Liver (tissue), 9 donors: ENCODE data around the gene CYP1A2. TPM values are rescaled to one million over a fixed set of nuclear protein-coding genes. Genes with fewer than 3 reads are reported as not detected.

Experiments
- DNase-seq: peaks from one replicate; pipeline ENCODE4 v3.0.0-alpha.2; 2017; ENCODE audit warnings: low spot score
- H3K27ac ChIP-seq, 2 donors: one replicate each; pipeline ENCODE4 v1.7.0; 2013; ENCODE audit warnings: inconsistent platforms in 2 of 2, low read length in 2 of 2, control low read depth in 1 of 2, low read depth in 1 of 2, mild to moderate bottlenecking in 1 of 2
- H3K27me3 ChIP-seq, 4 donors: one replicate each; pipeline versions ENCODE4 v1.6.1 to v1.7.0; 2013; ENCODE audit warnings: low read length in 3 of 4, inconsistent platforms in 1 of 4, mild to moderate bottlenecking in 1 of 4, moderate library complexity in 1 of 4; ENCODE audit not compliant: control insufficient read depth in 4 of 4, insufficient read depth in 4 of 4
- H3K36me3 ChIP-seq, 4 donors: one replicate each; pipeline versions ENCODE4 v1.6.1 to v1.7.0; 2013; ENCODE audit warnings: low read length in 3 of 4, mild to moderate bottlenecking in 3 of 4, low read depth in 1 of 4, moderate library complexity in 1 of 4; ENCODE audit not compliant: control insufficient read depth in 4 of 4, insufficient read depth in 3 of 4
- H3K4me1 ChIP-seq, 4 donors: one replicate each; pipeline versions ENCODE4 v1.6.1 to v1.7.0; 2013; ENCODE audit warnings: low read length in 3 of 4, mild to moderate bottlenecking in 3 of 4, moderate library complexity in 1 of 4; ENCODE audit not compliant: control insufficient read depth in 4 of 4, insufficient read depth in 4 of 4
- H3K4me3 ChIP-seq, 3 donors: one replicate each; pipeline versions ENCODE4 v1.6.1 to v1.7.0; 2013; ENCODE audit warnings: low read length in 3 of 3, control low read depth in 1 of 3, low read depth in 1 of 3, mild to moderate bottlenecking in 1 of 3
- H3K9ac ChIP-seq, 2 donors: one replicate each; pipeline ENCODE4 v1.7.0; 2013; ENCODE audit warnings: low read length in 2 of 2, mild to moderate bottlenecking in 2 of 2, moderate library complexity in 2 of 2, control low read depth in 1 of 2, low read depth in 1 of 2
- H3K9me3 ChIP-seq, 4 donors: one replicate each; pipeline versions ENCODE4 v1.6.1 to v1.7.0; 2013; ENCODE audit warnings: low read length in 3 of 4; ENCODE audit not compliant: control insufficient read depth in 4 of 4
- EGR1 ChIP-seq, 2 donors: IDR thresholded peaks; 2 replicates each; pipeline ENCODE4 v1.6.1; 2016 to 2018; ENCODE audit warnings: antibody characterized with exemption in 2 of 2, low read depth in 2 of 2
- FOXA1 ChIP-seq: IDR thresholded peaks from 2 replicates; pipeline ENCODE4 v1.6.1; 2016; ENCODE audit warnings: antibody characterized with exemption
- FOXA2 ChIP-seq: IDR thresholded peaks from 2 replicates; pipeline ENCODE4 v1.6.1; 2016; ENCODE audit warnings: antibody characterized with exemption
- GABPA ChIP-seq, 2 donors: IDR thresholded peaks in 1 of 2; conservative IDR thresholded peaks in 1 of 2; 2 replicates each; pipeline ENCODE4 v1.6.1; 2016; ENCODE audit warnings: antibody characterized with exemption in 2 of 2, mild to moderate bottlenecking in 1 of 2, moderate library complexity in 1 of 2
- HNF4A ChIP-seq, 2 donors: conservative IDR thresholded peaks; 2 replicates each; pipeline ENCODE4 v1.6.1; 2016; ENCODE audit warnings: antibody characterized with exemption in 2 of 2, mild to moderate bottlenecking in 2 of 2
- HNF4G ChIP-seq: IDR thresholded peaks from 2 replicates; pipeline ENCODE4 v1.6.1; 2016; ENCODE audit warnings: antibody characterized with exemption
- NR2F2 ChIP-seq: IDR thresholded peaks from 2 replicates; pipeline ENCODE4 v1.6.1; 2016; ENCODE audit warnings: antibody characterized with exemption
- RAD21 ChIP-seq, 2 donors: IDR thresholded peaks; 2 replicates each; pipeline ENCODE4 v1.6.1; 2016; ENCODE audit warnings: antibody characterized with exemption in 2 of 2, mild to moderate bottlenecking in 2 of 2
- RXRA ChIP-seq, 2 donors: IDR thresholded peaks; 2 replicates each; pipeline ENCODE4 v1.6.1; 2017 to 2018; ENCODE audit warnings: antibody characterized with exemption in 2 of 2, mild to moderate bottlenecking in 1 of 2
- SP1 ChIP-seq: IDR thresholded peaks from 2 replicates; pipeline ENCODE4 v1.6.1; 2018; ENCODE audit warnings: antibody characterized with exemption, mild to moderate bottlenecking
- YY1 ChIP-seq: IDR thresholded peaks from 2 replicates; pipeline ENCODE4 v1.6.1; 2016; ENCODE audit warnings: antibody characterized with exemption, mild to moderate bottlenecking
- WGBS: extraction: QIAGEN DNeasy Blood & Tissue Kit; methylation state at CpG from one replicate; pipeline ENCODE4 v1.1.7; 2013; 5-methylcytosine and 5-hydroxymethylcytosine counted together
- polyA plus RNA-seq, 2 donors: library from polyadenylated mRNA; stranded (reverse) in 1 of 2; unstranded in 1 of 2; fragments of 200-250 nt in 1 of 2; fragments of >200 nt in 1 of 2; fragmentation: Nextera tagmentation in 1 of 2; extraction: Ambion mirVana in 1 of 2; gene quantifications; one replicate each; pipeline versions ENCODE4 v1.2.1 to v1.2.3, GENCODE V29; 2013 to 2015
- total RNA-seq, 2 donors: library from RNA; depleted of rRNA; stranded (reverse); fragments of >200 nt; gene quantifications; one replicate each; pipeline ENCODE4 v1.2.3, GENCODE V29; 2014
- TF ChIP-seq, protein P1 (sequence below): IDR thresholded peaks from 2 replicates; pipeline ENCODE4 v1.6.1; 2016; ENCODE audit warnings: antibody characterized with exemption
- TF ChIP-seq, protein P2 (sequence below): IDR thresholded peaks from 2 replicates; pipeline ENCODE4 v1.6.1; 2016; ENCODE audit warnings: antibody characterized with exemption
- TF ChIP-seq, protein P3 (sequence below): IDR thresholded peaks from 2 replicates; pipeline ENCODE4 v1.6.1; 2016; ENCODE audit warnings: antibody characterized with exemption
- TF ChIP-seq, protein P4 (sequence below): fragments of 150-350 bp; IDR thresholded peaks from 2 replicates; pipeline ENCODE4 v1.5.1; 2017; ENCODE audit warnings: improper control_type of control experiment, low read depth, low read length; ENCODE audit not compliant: missing input control
- TF ChIP-seq, protein P5 (sequence below): IDR thresholded peaks from 2 replicates; pipeline ENCODE4 v1.6.1; 2016; ENCODE audit warnings: antibody characterized with exemption, mild to moderate bottlenecking
- donor health status: healthy.
- donor health status: healthy.
- donor health status: healthy.
- donor health status: healthy.
- donor health status: healthy.

The CYP1A2 gene
- total and polyA plus RNA-seq, 4 donors: 21.8 to 32.5 (median 31.7) TPM; not detected in 1

DNA sequence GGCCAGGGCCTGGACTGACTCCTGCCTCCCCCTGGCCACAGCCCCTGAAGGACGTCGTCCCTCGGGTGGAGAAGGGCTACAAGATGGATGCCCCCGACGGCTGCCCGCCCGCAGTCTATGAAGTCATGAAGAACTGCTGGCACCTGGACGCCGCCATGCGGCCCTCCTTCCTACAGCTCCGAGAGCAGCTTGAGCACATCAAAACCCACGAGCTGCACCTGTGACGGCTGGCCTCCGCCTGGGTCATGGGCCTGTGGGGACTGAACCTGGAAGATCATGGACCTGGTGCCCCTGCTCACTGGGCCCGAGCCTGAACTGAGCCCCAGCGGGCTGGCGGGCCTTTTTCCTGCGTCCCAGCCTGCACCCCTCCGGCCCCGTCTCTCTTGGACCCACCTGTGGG, 53.6 kb downstream of the CYP1A2 start:
- Histone ChIP-seq H3K9ac (no peak overlapping the region), H3K4me1 (peaks cover 17 to 35% (median 31%) of the 10 kb centered on the region in 4 donors), H3K4me3 (no peak overlapping the region), H3K9me3 (no peaks in the 10 kb centered on the region), H3K27ac (no peak overlapping the region), H3K27me3 (no peaks in the 10 kb centered on the region), H3K36me3 (peaks cover 8 to 39% (median 27%) of the 10 kb centered on the region in 4 donors)
- DNase-seq: no peak
- no peak for TF ChIP-seq YY1
- TF ChIP-seq HNF4A (conservative IDR thresholded peaks at IDR 0.05): no peak
- TF ChIP-seq RXRA (IDR thresholded peaks at IDR 0.05): no peak
- no peak for TF ChIP-seq NR2F2
- TF ChIP-seq, protein P1, sequence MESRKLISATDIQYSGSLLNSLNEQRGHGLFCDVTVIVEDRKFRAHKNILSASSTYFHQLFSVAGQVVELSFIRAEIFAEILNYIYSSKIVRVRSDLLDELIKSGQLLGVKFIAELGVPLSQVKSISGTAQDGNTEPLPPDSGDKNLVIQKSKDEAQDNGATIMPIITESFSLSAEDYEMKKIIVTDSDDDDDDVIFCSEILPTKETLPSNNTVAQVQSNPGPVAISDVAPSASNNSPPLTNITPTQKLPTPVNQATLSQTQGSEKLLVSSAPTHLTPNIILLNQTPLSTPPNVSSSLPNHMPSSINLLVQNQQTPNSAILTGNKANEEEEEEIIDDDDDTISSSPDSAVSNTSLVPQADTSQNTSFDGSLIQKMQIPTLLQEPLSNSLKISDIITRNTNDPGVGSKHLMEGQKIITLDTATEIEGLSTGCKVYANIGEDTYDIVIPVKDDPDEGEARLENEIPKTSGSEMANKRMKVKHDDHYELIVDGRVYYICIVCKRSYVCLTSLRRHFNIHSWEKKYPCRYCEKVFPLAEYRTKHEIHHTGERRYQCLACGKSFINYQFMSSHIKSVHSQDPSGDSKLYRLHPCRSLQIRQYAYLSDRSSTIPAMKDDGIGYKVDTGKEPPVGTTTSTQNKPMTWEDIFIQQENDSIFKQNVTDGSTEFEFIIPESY: no peak
- no peak for TF ChIP-seq FOXA1
- TF ChIP-seq RAD21 (IDR thresholded peaks at IDR 0.05): no peak
- TF ChIP-seq, protein P2, sequence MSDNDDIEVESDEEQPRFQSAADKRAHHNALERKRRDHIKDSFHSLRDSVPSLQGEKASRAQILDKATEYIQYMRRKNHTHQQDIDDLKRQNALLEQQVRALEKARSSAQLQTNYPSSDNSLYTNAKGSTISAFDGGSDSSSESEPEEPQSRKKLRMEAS: no peak
- TF ChIP-seq, protein P3, sequence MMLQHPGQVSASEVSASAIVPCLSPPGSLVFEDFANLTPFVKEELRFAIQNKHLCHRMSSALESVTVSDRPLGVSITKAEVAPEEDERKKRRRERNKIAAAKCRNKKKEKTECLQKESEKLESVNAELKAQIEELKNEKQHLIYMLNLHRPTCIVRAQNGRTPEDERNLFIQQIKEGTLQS: no peak
- no peak for TF ChIP-seq FOXA2
- TF ChIP-seq GABPA (IDR thresholded peaks at IDR 0.05 in 1 of 2, conservative IDR thresholded peaks at IDR 0.05 in 1 of 2): no peak
- no peak for TF ChIP-seq SP1
- no peak for TF ChIP-seq HNF4G
- 95% methylated on average over 20 of the region's 20 CpGs for WGBS

DNA sequence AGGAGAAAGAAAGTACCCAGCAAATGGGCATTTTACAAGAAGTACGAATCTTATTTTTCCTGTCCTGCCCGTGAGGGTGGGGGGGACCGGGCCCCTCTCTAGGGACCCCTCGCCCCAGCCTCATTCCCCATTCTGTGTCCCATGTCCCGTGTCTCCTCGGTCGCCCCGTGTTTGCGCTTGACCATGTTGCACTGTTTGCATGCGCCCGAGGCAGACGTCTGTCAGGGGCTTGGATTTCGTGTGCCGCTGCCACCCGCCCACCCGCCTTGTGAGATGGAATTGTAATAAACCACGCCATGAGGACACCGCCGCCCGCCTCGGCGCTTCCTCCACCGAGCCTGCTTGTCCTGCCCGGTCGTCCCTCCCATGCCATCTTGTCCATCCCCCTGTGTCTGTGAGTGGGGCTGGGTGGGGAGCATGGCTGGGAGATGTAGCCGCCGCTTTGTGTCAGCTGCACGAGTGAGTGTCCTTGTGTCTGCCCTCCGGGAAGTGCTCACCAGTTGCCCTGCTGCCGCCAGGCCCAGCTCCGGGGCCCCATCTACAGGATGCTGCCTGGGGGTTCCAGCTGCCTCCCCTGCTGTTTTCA, 54.3 kb downstream of the CYP1A2 start:
- peaks cover 14 to 32% (median 25%) of the 10 kb centered on the region in 4 donors for H3K4me1 ChIP-seq
- H3K27me3 ChIP-seq: no peaks in the 10 kb centered on the region
- WGBS: 93% methylated on average over 31 of the region's 31 CpGs
- TF ChIP-seq HNF4A (conservative IDR thresholded peaks at IDR 0.05): no peak
- no peak overlapping the region for H3K27ac ChIP-seq
- no peak overlapping the region for H3K4me3 ChIP-seq
- no peaks in the 10 kb centered on the region for H3K9me3 ChIP-seq
- H3K36me3 ChIP-seq: peaks cover 8 to 39% (median 27%) of the 10 kb centered on the region in 4 donors
- H3K9ac ChIP-seq: no peak overlapping the region
- DNase-seq: no peak

DNA sequence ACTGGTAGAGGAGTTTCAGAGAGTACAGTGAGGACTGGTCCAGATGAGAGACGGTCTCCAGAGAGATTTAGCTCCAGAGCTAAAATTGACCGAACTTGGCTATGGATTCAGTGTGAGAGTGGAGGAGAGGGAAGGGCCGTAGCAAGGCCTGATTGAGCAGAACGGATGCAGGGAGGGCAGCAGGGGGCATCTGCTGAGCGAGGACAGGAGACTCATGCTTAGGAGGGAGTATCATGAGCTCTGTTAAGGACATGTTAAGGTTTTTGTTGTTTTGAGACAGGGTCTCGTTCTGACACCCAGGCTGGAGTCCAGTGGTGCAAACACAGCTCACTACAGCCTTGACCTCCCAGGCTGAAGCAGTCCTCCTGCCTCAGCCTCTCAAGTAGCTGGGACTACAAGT, 56.3 kb downstream of the CYP1A2 start:
- WGBS: 87% methylated on average over 6 of the region's 6 CpGs
- H3K4me3 ChIP-seq: no peak overlapping the region
- H3K9me3 ChIP-seq: no peaks in the 10 kb centered on the region
- no peak overlapping the region for H3K9ac ChIP-seq
- TF ChIP-seq, protein P4, sequence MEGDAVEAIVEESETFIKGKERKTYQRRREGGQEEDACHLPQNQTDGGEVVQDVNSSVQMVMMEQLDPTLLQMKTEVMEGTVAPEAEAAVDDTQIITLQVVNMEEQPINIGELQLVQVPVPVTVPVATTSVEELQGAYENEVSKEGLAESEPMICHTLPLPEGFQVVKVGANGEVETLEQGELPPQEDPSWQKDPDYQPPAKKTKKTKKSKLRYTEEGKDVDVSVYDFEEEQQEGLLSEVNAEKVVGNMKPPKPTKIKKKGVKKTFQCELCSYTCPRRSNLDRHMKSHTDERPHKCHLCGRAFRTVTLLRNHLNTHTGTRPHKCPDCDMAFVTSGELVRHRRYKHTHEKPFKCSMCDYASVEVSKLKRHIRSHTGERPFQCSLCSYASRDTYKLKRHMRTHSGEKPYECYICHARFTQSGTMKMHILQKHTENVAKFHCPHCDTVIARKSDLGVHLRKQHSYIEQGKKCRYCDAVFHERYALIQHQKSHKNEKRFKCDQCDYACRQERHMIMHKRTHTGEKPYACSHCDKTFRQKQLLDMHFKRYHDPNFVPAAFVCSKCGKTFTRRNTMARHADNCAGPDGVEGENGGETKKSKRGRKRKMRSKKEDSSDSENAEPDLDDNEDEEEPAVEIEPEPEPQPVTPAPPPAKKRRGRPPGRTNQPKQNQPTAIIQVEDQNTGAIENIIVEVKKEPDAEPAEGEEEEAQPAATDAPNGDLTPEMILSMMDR: no peak
- no peak for TF ChIP-seq HNF4A (conservative IDR thresholded peaks at IDR 0.05)
- TF ChIP-seq, protein P2: no peak
- TF ChIP-seq, protein P1: no peak
- no peak for TF ChIP-seq EGR1 (IDR thresholded peaks at IDR 0.05; ENCODE audit: low read depth in 2 of 2)
- no peak for TF ChIP-seq FOXA2
- no peak for TF ChIP-seq YY1
- no peak for TF ChIP-seq RAD21 (IDR thresholded peaks at IDR 0.05)
- TF ChIP-seq, protein P5, sequence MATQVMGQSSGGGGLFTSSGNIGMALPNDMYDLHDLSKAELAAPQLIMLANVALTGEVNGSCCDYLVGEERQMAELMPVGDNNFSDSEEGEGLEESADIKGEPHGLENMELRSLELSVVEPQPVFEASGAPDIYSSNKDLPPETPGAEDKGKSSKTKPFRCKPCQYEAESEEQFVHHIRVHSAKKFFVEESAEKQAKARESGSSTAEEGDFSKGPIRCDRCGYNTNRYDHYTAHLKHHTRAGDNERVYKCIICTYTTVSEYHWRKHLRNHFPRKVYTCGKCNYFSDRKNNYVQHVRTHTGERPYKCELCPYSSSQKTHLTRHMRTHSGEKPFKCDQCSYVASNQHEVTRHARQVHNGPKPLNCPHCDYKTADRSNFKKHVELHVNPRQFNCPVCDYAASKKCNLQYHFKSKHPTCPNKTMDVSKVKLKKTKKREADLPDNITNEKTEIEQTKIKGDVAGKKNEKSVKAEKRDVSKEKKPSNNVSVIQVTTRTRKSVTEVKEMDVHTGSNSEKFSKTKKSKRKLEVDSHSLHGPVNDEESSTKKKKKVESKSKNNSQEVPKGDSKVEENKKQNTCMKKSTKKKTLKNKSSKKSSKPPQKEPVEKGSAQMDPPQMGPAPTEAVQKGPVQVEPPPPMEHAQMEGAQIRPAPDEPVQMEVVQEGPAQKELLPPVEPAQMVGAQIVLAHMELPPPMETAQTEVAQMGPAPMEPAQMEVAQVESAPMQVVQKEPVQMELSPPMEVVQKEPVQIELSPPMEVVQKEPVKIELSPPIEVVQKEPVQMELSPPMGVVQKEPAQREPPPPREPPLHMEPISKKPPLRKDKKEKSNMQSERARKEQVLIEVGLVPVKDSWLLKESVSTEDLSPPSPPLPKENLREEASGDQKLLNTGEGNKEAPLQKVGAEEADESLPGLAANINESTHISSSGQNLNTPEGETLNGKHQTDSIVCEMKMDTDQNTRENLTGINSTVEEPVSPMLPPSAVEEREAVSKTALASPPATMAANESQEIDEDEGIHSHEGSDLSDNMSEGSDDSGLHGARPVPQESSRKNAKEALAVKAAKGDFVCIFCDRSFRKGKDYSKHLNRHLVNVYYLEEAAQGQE: no peak
- no peak for TF ChIP-seq FOXA1
- H3K4me1 ChIP-seq: peaks cover 0 to 16% (median 7%) of the 10 kb centered on the region in 4 donors
- no peaks in the 10 kb centered on the region for H3K27me3 ChIP-seq
- H3K36me3 ChIP-seq: peaks cover 8 to 34% (median 27%) of the 10 kb centered on the region in 4 donors
- DNase-seq: no peak
- no peak overlapping the region for H3K27ac ChIP-seq
